Stimulated activated naive CD4-positive, alpha-beta T cell treated with Interleukin-2 at 50 U/mL for 16 hours (primary cell): ENCODE data around the gene WDFY2.
A peak's percentile ranks its signal among the peaks of the same experiment; 100 is the strongest.

Experiments
- DNase-seq: peaks from one replicate; lab custom pipeline; 2025; lab: John Stamatoyannopoulos, UW

WDFY2 gene

DNA sequence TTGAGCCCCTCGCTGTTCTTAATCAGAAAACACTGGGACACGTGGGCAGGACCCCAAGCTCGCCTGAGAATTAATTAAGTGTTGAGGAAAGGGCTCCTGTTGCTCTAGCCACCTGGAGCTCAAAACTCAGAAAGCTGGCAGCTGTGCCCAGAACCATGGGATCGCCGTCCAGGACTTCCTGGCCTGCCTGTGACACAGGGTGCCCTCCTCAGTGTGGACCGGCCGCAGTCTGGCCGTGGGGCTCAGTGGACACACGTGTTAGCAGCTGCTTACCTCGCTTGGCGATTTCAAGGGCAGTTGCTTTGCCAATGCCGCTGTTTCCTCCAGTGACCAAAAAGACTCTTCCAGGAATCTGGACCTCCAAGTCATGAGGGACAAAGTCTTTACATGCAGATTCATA is 215.0 kb downstream of the WDFY2 start:
- DNase-seq: no peak

- DNase-seq: no peak
Observed at GRCh38 chr13:51800486-51800885, 216.2 kb downstream of the WDFY2 start.

GRCh38 chr13:51801631-51802099 is 217.4 kb downstream of the WDFY2 start:
- no peak for DNase-seq

DNA sequence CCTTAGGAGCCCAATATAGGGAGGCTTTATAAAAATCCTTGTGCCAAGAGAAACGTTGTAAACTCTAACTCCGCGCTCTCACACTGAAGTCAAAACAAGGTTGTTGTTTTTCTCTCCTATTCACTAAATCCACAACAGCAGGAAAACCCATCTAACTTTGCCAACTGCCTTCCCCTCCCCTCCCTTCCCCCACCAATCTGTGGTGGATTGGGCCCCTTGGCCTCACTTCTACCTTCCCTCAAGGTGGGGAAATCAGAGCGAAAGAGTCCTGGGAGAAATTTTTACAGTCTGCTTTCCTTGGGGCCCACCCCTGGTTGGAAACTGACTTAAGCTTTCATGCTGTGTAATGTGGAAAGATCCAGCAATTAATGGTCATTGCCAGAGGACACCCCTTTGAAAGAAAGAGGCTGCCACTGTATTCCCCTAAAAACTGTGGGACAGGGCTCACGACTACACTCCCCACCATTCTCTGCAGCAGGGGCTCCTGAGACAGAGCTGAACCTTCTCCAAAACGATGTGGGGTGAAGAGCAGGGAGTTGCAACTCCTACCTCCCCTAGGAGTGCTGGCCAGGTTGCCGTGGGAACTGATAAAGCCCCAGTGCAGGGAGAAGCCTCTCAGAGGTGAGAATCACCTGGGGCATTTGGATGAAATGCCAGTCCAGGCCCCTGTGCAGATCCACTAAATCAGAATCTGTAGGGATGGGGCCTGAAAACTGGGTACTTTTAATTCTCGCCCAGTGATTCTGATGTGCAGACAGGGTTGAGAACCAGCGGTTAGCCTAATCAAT is 218.6 kb downstream of the WDFY2 start:
- no peak for DNase-seq

DNA sequence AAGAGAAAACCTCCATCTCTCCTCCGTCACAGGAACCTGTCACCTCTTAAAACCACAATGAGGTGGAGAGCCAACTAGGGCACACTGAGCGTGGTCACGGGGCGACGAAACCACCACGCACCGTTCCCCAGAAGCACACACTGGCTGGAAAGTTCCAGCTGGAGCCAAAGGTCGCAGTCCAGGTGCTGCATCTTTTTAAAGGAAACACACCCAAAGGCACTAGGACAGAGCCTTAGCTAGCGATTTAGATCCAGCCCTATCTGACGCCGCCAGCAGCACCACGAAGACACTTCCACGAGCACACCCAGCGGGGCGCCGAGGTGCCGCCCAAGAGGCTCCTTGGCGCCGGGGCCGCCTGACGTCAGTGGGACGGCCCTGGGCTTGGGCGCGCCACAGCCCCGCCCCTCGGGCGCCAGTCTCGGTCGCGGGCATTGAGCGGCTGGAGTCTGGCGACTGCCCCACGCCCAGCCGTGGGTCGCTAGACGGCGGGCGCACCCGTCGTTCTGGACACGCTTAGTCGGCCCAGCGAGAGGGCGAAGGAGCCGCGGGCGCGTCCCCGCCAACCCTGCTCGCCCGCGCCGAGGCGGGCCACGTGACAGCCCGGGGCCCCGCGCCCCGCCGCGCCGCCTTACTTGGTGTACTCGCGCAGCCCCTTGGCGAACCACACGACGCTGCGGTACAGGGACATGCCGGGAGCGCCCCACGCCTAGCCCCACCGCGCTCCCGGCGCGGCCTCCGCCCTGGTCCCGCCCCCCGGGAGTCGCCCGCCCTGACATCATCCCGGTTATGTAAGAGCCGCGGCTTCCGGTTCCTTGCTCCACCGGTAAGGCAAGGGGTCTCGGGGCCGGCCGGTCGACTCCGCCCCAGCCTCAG is 219.4 kb downstream of the WDFY2 start, which contains the start of gene DHRS12:
TSS of gene DHRS12 (minus strand) at position 742 of the 873 bp plus-strand sequence. CDS start 4,504 bp downstream, outside the sequence.
- peak; percentile 89 for DNase-seq

DNA sequence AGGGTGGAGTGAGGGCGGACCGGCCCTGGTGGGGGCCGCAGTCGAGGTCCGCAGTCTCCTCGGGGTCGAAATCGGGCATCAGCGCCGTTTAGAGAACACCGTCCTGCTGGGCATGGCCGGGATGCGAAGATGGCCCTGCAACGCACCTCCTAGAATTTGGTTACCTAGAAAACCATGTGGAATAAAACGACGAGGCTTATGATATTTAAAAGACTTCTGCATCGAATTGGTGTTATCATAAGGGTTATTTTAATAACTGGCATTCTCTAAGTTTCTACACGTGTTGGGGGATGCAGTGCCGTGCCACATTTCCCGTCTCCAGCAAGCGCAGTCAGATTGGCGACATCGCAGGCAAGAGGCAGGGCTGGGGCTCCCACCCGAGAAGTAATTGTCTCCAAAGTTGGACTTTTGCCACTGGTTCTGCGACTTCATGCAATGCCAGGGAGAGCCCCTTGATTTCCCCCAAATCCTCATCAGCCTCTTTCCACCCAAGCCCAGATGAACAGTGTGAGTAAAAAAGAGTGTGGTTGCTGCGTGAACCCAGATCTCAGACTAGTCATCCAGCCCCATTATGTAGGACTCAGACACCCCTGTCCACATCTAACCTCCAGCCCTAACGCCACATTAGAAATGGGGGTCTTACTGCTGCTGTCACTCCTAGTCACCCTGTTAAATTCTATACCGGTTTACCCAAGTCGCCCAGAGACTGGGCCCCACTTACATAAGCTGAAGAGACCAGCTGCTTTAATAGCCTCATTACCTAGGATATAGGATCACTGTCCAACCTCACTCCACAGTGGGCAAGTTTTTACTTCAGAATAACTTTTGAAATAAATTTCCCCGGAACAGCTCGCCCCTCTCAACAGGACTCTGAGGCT is 220.3 kb downstream of the WDFY2 start:
- DNase-seq: peak; percentile 38

DNA sequence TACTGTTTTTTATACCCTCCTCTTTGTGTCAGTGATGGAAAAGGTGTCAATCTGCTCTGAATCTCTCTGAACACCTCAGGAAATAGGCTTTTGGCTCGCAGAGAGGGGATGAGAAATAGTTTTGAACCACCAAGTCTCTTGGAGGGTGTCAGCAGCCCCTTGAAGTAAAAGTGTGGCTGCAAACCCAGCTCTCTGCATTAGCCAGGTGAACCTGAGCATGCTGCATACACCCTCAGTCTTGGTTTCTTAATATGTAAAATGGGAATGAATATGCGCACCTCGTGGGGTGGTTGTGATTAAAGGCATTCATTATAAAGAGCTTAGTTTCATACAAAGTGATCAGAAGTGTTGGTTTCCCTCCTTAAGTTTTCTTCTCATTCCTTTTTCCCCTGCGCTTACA is 221.1 kb downstream of the WDFY2 start:
- no peak for DNase-seq

- no peak for DNase-seq
Observed at GRCh38 chr13:51805925-51806324, 221.7 kb downstream of the WDFY2 start.

DNA sequence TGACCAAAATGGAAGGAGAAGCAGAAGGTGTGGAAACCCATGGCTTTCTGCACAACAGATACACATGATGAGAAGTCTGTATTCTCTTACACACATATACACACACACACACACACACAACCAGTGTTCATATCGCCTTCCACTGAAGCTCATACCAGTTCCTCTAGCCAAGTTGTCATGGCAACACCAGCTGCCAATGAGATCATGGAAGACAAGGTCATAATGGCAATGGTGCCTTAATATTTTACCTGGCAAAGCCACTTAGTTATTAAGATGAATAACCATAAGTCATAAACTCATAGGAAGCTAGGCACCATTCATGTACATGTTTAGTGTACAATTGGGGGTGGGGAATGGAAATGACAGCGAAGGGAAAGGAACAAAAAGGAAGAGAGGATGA is 222.3 kb downstream of the WDFY2 start:
- no peak for DNase-seq

DNA sequence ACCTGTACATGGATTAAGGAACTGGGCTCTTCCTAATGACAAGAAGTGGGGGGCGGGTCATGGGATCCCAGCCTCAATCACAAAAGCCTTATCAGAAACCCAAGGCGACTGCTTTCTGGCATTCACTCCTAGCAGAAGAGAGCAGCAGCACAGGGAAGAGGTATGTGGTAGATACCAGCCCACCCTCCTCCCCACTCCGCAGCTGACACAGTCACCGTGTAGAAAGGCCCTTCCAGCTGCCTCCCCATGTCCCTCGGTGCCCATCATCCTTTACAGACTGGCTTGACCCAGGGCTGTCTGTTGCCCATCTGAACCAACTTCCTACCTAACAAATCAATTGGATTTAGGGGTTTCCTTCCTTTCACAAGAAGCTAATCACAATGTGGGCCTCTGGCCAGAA is 222.8 kb downstream of the WDFY2 start:
- DNase-seq: no peak

GRCh38 chr13:51808811-51809210 is 224.5 kb downstream of the WDFY2 start:
- DNase-seq: no peak

GRCh38 chr13:51811046-51811445 is 226.8 kb downstream of the WDFY2 start:
- no peak for DNase-seq

DNA sequence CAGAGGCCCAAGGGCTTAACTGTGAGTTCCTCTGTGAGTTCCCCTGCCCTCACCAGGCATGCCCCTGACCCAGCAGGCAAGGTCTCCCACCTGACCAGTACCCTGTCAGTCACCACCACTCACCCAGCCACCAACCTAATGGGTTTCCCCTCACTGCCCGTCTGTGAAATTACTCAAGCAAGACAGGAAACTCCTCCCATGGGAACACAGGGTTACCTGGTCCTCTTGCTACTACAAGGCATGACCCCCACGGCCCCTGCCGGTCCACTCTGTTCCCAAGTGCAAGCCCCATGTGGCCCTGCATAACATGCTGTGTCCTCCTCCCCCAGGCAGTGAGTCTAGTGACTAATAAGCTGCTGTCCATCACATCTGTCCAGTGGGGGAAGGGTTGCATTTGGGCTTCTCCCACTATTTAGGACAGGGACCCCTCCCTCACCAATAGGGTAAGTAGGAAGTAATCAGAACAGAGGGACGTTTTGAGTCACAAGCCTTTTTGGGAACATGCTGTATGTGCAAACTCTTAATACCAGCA is 227.7 kb downstream of the WDFY2 start:
- no peak for DNase-seq

DNA sequence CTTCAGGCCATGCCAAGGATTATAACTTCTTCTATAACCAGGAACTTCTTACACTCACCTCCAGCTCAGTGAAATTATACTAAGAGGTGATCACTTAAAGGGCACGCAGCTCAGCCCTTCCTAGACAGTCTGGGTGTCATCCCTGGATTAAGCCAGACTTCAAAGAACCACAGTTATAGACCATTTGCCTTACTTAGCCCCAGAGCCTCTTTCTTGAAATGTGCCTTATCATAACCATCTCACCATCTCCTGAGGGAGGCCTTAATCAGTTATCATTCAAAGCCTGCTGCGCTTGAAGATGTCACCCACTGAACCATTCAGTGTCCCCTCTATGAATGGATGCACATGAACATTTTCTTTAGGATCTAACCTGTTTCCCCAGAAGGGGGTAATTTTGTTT is 229.8 kb downstream of the WDFY2 start:
- no peak for DNase-seq

DNA sequence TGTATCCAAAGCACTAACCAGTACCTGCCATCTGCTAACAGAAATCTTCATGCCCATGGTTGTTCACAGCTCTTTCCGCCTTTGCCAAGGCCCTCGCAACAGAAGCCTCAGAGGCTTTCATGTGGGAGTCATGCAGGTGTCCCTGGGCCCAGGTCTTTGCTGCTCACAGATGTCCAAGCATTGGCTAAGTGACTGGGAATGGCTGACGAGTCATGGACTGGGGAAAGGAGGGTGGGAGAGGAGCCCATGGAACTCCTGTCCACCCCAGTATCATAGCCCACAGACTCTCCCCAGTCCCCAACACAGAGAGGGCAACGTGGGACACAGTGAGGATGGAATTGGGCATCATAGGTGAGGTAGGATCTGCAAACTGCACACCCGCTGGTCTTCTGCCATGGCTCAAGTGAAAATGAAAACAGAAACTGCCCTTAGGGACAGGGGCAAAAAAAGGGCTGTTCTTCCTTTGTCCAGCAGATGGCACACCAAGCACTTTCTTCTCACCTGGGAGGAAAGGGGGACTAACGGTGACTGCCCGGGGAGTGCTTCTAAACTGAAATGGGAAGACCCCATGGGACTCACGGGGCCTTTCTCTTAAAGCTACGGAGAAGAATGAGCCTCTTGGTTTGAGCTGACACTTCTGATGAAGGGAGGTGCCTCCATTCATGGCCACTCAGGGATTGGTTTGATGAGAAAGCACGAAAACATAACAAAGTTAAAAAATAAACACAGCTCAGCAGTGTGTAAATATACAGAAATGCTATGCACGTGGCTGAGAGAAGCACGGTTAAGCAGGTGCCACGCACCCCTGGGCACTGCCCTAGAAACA is 230.8 kb downstream of the WDFY2 start:
- peak; percentile 61 for DNase-seq

DNA sequence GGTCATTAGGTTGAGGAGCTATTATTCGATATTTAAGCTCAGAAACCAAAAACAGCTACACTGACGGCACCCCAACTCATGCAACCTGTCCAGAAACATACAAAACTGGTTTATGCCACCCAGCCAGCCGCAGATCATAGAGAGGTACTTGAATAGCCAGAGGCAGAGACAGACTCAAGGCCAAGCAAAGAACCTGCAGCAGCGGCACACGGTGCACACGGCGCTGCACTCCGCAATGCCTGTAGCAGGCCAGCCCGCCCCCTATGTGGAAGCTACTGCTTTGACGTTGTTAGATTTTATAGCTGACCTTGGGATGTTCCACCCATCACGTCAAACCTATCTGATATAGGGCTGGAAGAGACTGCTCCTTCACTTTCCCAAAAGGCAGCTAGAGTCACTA is 231.6 kb downstream of the WDFY2 start:
- DNase-seq: no peak

DNA sequence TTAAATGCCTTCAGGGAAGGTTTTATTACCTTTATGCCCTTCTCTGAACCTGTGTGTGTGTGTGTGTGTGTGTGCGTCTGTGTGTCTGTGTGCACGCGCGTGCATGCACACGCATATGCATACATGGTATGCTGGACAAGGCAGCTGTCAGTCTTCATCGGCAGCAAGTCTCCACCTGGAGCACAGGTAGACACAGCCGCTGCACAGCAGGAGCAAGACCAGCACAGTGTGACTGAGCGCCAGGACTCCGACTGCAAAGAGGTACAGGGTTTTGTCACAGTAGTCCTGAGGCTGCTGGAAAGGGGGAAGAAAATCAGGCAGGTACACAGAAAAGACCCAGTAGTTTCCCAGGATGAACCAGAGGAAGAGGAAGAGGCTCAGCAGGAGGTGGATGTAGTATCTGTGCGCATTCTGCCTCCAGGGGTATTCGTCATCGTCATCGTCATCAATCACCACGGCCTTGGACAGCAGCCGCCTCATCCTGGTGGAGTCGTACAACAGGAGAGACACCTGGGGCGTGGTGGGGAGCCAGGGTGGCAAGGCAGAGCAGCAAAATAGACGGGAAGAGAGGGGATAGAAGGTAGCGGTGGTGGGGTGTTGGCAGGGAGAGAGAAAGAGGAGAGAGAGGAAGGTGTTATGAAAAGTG is 232.5 kb downstream of the WDFY2 start:
- no peak for DNase-seq
